OCI-LY1 (cell line): ENCODE measurements around the gene CREG1.

Experiments used
- EZH2 ChIP-seq: fragments of 200-600 bp; sonication (generic), shearing (Covaris generic); IDR thresholded peaks from 2 replicates; pipeline ENCODE4 v1.8.0; 2017; ENCODE audit warnings: borderline replicate concordance, mixed run types, mild to moderate bottlenecking, antibody characterized with exemption, low read length, moderate library complexity, mixed read lengths
- TF ChIP-seq, protein P1 (sequence below): fragments of 200-600 bp; sonication (generic), shearing (Covaris generic); IDR thresholded peaks from 2 replicates; pipeline ENCODE4 v1.5.1; 2017; ENCODE audit warnings: mild to moderate bottlenecking, antibody characterized with exemption, low read length, moderate library complexity, mixed read lengths

DNA sequence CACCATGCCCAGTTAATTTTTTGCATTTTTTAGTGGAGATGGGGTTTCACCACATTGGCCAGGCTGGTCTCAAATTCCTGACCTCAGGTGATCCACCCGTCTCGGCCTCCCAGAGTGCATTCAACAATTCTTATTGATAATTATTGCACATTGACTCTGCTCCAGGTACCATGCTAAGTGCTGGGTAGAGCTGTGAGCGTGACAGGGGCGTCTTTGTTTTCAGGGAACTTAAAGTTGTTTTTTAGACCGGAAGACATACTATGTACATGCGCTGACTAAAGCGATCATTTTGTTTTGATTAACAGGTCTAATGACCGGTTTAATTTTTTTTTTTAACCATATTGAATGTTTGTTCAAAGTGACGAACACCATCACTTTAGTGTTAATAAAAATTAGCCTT lies 39.3 kb downstream of the CREG1 start:
- TF ChIP-seq, protein P1, sequence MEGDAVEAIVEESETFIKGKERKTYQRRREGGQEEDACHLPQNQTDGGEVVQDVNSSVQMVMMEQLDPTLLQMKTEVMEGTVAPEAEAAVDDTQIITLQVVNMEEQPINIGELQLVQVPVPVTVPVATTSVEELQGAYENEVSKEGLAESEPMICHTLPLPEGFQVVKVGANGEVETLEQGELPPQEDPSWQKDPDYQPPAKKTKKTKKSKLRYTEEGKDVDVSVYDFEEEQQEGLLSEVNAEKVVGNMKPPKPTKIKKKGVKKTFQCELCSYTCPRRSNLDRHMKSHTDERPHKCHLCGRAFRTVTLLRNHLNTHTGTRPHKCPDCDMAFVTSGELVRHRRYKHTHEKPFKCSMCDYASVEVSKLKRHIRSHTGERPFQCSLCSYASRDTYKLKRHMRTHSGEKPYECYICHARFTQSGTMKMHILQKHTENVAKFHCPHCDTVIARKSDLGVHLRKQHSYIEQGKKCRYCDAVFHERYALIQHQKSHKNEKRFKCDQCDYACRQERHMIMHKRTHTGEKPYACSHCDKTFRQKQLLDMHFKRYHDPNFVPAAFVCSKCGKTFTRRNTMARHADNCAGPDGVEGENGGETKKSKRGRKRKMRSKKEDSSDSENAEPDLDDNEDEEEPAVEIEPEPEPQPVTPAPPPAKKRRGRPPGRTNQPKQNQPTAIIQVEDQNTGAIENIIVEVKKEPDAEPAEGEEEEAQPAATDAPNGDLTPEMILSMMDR = no peak
- no peak for TF ChIP-seq EZH2
